HG03196 (cell line): ENCODE measurements around the gene ZCWPW1.
"Not testable (repeated sequence)": the region's sequence is repeated elsewhere in the genome, so short reads cannot be mapped to it uniquely, and the experiment has no call there.

Experiments used
- ATAC-seq: cut with Tn5 transposase; IDR thresholded peaks from one replicate; pipeline ENCODE4 v1.9.1; 2021; ENCODE audit not compliant: unreplicated experiment

The ZCWPW1 gene

GRCh38 chr7:100455206-100455605, 26.7 kb upstream of the ZCWPW1 start:
- ATAC-seq: no peak

- ATAC-seq: not testable (repeated sequence)
Observed at GRCh38 chr7:100453854-100454253, 25.4 kb upstream of the ZCWPW1 start.

GRCh38 chr7:100452513-100452912, 24.0 kb upstream of the ZCWPW1 start:
- no peak for ATAC-seq

- no peak for ATAC-seq
Observed at GRCh38 chr7:100449190-100449795, 20.8 kb upstream of the ZCWPW1 start.

GRCh38 chr7:100447363-100447762, 18.9 kb upstream of the ZCWPW1 start:
- not testable (repeated sequence) for ATAC-seq

GRCh38 chr7:100446040-100446439, 17.5 kb upstream of the ZCWPW1 start:
- no peak for ATAC-seq

GRCh38 chr7:100444311-100445278, 16.1 kb upstream of the ZCWPW1 start:
- ATAC-seq: no peak

- no peak for ATAC-seq
Observed at GRCh38 chr7:100443096-100443840, 14.8 kb upstream of the ZCWPW1 start.

GRCh38 chr7:100441641-100442535, 13.4 kb upstream of the ZCWPW1 start:
- no peak for ATAC-seq

GRCh38 chr7:100439244-100439643, 10.7 kb upstream of the ZCWPW1 start:
- not testable (repeated sequence) for ATAC-seq

GRCh38 chr7:100438731-100439130, 10.2 kb upstream of the ZCWPW1 start:
- ATAC-seq: not testable (repeated sequence)

GRCh38 chr7:100438172-100438571, 9.7 kb upstream of the ZCWPW1 start:
- no peak for ATAC-seq

GRCh38 chr7:100437150-100438100, 8.9 kb upstream of the ZCWPW1 start:
- no peak for ATAC-seq

GRCh38 chr7:100435401-100436304, 7.2 kb upstream of the ZCWPW1 start:
- ATAC-seq: peak; percentile 17

- ATAC-seq: no peak
Observed at GRCh38 chr7:100434297-100435144, 6.0 kb upstream of the ZCWPW1 start.

- no peak for ATAC-seq
Observed at GRCh38 chr7:100433592-100434296, 5.2 kb upstream of the ZCWPW1 start.

- ATAC-seq: no peak
Observed at GRCh38 chr7:100433276-100433591, 4.7 kb upstream of the ZCWPW1 start.
